22Rv1 (cell line): Measurements from ENCODE around the gene ZNF605.

Source experiments
- CTCF ChIP-seq: fragments of 450-650 bp; IDR thresholded peaks from 2 replicates; pipeline ENCODE4 v1.5.1; 2017; ENCODE audit warnings: mild to moderate bottlenecking
- ZFX ChIP-seq: fragments of 450-650 bp; IDR thresholded peaks from 2 replicates; pipeline ENCODE4 v1.6.1; 2017; ENCODE audit warnings: antibody characterized with exemption, borderline replicate concordance

- TF ChIP-seq ZFX (no peak), CTCF (no peak)
These were observed 74.3 kb downstream of the ZNF605 start for GRCh38 chr12:132881818-132882217.
